Gastrocnemius medialis (tissue), 4 donors: ENCODE measurements around the gene SGMS1. TPM values are rescaled to one million over a fixed set of nuclear protein-coding genes. Genes with fewer than 3 reads are reported as not detected.
A peak's percentile ranks its signal among the peaks of the same experiment; 100 is the strongest.

Source experiments
- ATAC-seq, 2 donors: fragments of 150-250 bp; one replicate each; pipeline ENCODE4 v1.9.1; 2016
- DNase-seq, 2 donors: peaks; one replicate each; pipeline ENCODE4 v3.0.0-alpha.2; 2019
- H3K27ac ChIP-seq, 4 donors: fragments of 200-600 bp; sonication (generic); 1 replicate in 1 of 4; 2 replicates in 3 of 4; pipeline ENCODE4 v1.5.1; 2016 to 2018; ENCODE audit warnings: mild to moderate bottlenecking in 2 of 4, moderate library complexity in 1 of 4
- H3K27me3 ChIP-seq, 3 donors: fragments of 200-600 bp; sonication (generic) in 2 of 3; 1 replicate in 1 of 3; 2 replicates in 2 of 3; pipeline versions ENCODE4 v1.5.1 to v1.6.0; 2016 to 2019; ENCODE audit warnings: mild to moderate bottlenecking in 1 of 3, moderate library complexity in 1 of 3
- H3K36me3 ChIP-seq, 2 donors: fragments of 200-600 bp; sonication (generic) in 1 of 2; one replicate each; pipeline ENCODE4 v1.5.1; 2017 to 2018
- H3K4me1 ChIP-seq, 2 donors: fragments of 200-600 bp; sonication (generic) in 1 of 2; one replicate each; pipeline ENCODE4 v1.5.1; 2016 to 2017; ENCODE audit warnings: mild to moderate bottlenecking in 2 of 2
- H3K4me3 ChIP-seq, 4 donors: fragments of 200-600 bp; sonication (generic) in 3 of 4; 1 replicate in 1 of 4; 2 replicates in 3 of 4; pipeline ENCODE4 v1.5.1; 2016 to 2019; ENCODE audit warnings: mild to moderate bottlenecking in 2 of 4
- H3K9me3 ChIP-seq, 3 donors: fragments of 200-600 bp; sonication (generic) in 2 of 3; 1 replicate in 1 of 3; 2 replicates in 2 of 3; pipeline ENCODE4 v1.5.1; 2016 to 2019
- POLR2A ChIP-seq, 2 donors: fragments of 450-650 bp; IDR thresholded peaks; one replicate each; pipeline ENCODE4 v1.6.1; 2017; ENCODE audit warnings: antibody characterized with exemption in 2 of 2, mild to moderate bottlenecking in 2 of 2, moderate library complexity in 2 of 2
- in situ Hi-C, 4 donors: fragments of 200-750 bp; cut with MboI; loops; one replicate each; pipeline versions ENCODE4 v1.15.0 to v1.8.0; 2017; ENCODE audit warnings: low sequenced_read_pairs in 4 of 4
- intact Hi-C: fragments of 100-400 bp; cut with DNase I; formaldehyde crosslinking; loops from one replicate; pipeline ENCODE4 v1.15.1; 2023; ENCODE audit warnings: low total_unique reads
- total RNA-seq, 4 donors: library from RNA; depleted of rRNA; stranded (reverse); fragments of >200 nt; gene quantifications; one replicate each; pipeline versions ENCODE4 v1.1.0 to v1.2.3, GENCODE V29; 2016
- TF ChIP-seq, protein P1 (sequence below), 5 experiments: fragments of 450-650 bp in 3 of 5; fragments of 200-600 bp in 2 of 5; sonication (generic) in 2 of 5; IDR thresholded peaks in 4 of 5; conservative IDR thresholded peaks in 1 of 5; 1 replicate in 4 of 5; 2 replicates in 1 of 5; pipeline ENCODE4 v1.5.1; 2016 to 2019; ENCODE audit warnings: antibody characterized with exemption in 5 of 5, mild to moderate bottlenecking in 3 of 5, moderate library complexity in 3 of 5

SGMS1 gene
- total RNA-seq, 4 donors from 2014 or later: 17.6 to 30.7 (median 25.0) TPM

DNA sequence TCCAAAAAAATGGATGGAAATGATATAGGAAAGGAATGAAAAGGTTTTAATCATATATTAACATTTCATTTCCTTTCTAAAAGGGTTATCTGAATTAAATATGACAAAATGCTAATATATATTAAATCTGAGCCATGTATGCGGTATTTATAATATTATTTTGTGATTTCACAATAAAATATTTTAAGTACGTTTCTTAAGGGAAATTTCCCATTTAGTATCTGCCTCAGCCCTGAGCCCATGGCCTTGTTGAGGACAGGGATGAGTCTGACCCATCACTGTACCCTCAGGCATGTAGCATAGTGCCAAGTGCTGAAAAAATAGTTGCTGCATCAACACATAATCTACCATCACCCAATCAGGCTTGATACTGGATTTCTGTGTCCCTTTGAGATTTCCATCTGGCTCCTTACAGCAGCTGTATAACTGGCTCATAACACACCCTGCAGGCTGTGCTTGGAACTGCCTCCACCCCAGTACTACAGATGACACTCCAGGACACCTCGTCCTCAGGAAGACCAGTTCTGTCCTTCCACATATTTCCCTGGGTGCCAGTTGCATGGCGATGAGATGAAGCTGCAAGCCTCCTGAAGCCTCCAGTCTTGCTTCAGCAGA is 313.1 kb downstream of the SGMS1 start:
- intact Hi-C loops: no loop called here
- no peak for DNase-seq
- H3K36me3 ChIP-seq: peaks cover 0 to 29% of the 10 kb centered on the region in 2 donors
- in situ Hi-C loops: no loop called here
- H3K27ac ChIP-seq: no peak overlapping the region
- H3K4me1 ChIP-seq: no peaks in the 10 kb centered on the region
- no peaks in the 10 kb centered on the region for H3K27me3 ChIP-seq
- no peak for ATAC-seq
- no peaks in the 10 kb centered on the region for H3K9me3 ChIP-seq
- no peak overlapping the region for H3K4me3 ChIP-seq
- TF ChIP-seq, protein P1, sequence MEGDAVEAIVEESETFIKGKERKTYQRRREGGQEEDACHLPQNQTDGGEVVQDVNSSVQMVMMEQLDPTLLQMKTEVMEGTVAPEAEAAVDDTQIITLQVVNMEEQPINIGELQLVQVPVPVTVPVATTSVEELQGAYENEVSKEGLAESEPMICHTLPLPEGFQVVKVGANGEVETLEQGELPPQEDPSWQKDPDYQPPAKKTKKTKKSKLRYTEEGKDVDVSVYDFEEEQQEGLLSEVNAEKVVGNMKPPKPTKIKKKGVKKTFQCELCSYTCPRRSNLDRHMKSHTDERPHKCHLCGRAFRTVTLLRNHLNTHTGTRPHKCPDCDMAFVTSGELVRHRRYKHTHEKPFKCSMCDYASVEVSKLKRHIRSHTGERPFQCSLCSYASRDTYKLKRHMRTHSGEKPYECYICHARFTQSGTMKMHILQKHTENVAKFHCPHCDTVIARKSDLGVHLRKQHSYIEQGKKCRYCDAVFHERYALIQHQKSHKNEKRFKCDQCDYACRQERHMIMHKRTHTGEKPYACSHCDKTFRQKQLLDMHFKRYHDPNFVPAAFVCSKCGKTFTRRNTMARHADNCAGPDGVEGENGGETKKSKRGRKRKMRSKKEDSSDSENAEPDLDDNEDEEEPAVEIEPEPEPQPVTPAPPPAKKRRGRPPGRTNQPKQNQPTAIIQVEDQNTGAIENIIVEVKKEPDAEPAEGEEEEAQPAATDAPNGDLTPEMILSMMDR (IDR thresholded peaks at IDR 0.05 in 4 of 5, conservative IDR thresholded peaks at IDR 0.05 in 1 of 5): peak in 2 of 5 experiments; percentile 12 to 18
- no peak for TF ChIP-seq POLR2A (IDR thresholded peaks at IDR 0.05)

DNA sequence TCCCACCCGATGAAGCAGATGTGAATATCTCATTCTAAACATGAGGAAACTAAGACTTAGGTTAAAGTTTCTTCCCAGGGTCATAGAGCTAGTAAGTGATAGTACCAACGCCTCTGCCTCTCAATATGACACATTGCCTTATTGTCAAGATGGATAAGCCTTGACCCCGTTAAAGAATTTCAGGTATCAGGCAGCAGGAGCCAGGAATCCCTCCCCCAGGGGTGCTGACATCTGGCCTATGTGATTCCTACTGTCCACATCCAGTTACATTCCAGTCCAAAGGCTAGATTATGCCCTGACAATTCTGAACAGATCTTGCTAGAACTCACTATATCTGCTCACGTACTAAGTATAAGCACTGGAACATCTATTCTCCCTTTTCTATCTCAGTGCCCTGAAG is 314.4 kb downstream of the SGMS1 start:
- Histone ChIP-seq H3K9me3 (no peaks in the 10 kb centered on the region), H3K4me3 (no peak overlapping the region), H3K27ac (no peak overlapping the region), H3K36me3 (peaks cover 0 to 29% of the 10 kb centered on the region in 2 donors), H3K27me3 (no peaks in the 10 kb centered on the region), H3K4me1 (no peaks in the 10 kb centered on the region)
- in situ Hi-C loops: no loop called here
- DNase-seq: no peak
- TF ChIP-seq POLR2A (IDR thresholded peaks at IDR 0.05): no peak
- intact Hi-C loops: no loop called here
- no peak for ATAC-seq

DNA sequence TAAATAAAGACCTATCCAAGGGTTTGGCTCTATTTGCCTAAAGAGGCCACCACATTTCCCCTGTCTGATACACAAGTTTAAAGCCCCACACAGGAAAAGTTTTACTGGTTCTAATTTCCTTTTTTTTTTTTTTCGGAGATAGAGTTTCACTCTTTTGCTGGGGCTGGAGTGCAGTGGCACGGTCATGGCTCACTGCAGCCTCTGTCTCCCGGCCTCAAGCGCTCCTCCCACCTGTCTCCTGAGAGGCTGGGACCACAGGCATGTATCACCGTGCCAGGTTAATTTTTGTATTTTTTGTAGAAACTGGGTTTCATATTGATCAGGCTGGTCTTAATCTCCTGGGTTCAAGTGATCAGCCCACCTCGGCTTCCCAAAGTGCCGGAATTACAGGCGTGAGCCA is 319.1 kb downstream of the SGMS1 start:
- ATAC-seq (no peak), DNase-seq (no peak)
- TF ChIP-seq, protein P1 (IDR thresholded peaks at IDR 0.05 in 4 of 5, conservative IDR thresholded peaks at IDR 0.05 in 1 of 5): no peak
- TF ChIP-seq POLR2A (IDR thresholded peaks at IDR 0.05): no peak
- Histone ChIP-seq H3K4me1 (no peaks in the 10 kb centered on the region), H3K27me3 (no peaks in the 10 kb centered on the region), H3K9me3 (no peaks in the 10 kb centered on the region), H3K36me3 (peaks cover 0 to 14% of the 10 kb centered on the region in 2 donors), H3K27ac (no peak overlapping the region), H3K4me3 (no peak overlapping the region)
- intact Hi-C loops: no loop called here
- in situ Hi-C loops: no loop called here

DNA sequence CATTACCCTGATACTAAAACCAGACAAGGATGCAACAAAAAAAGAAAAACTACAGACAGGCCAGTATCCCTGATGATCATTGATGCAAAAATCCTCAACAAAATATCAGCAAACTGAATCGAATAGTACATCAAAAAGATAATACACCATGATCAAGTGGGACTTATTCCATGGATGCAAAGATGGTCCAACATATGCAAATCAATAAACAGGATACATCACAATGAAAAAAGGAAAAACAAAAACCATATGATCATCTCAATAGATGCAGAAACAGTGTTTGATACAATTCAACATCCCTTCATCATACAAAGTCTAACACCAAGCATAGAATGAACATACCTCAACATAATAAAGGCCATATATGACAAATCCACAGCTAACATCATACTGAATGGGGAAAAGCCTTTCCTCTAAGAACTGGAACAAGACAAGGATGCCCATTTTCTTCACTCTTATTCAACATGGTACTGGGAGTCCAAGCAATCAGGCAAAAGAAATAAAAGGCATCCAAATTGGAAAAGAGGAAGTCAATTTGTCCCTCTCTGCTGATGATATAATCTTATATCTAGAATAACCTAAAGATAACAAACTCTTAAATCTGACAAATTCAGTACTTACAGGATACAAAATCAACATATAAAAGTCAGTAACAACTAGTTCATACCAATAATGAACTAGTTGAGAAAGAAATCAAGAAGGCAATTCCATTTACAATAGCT is 323.6 kb downstream of the SGMS1 start:
- DNase-seq (no peak), ATAC-seq (no peak)
- TF ChIP-seq POLR2A (IDR thresholded peaks at IDR 0.05): no peak
- TF ChIP-seq, protein P1 (IDR thresholded peaks at IDR 0.05 in 4 of 5, conservative IDR thresholded peaks at IDR 0.05 in 1 of 5): no peak
- H3K27me3 ChIP-seq: no peaks in the 10 kb centered on the region
- intact Hi-C loops: no loop called here
- no peaks in the 10 kb centered on the region for H3K9me3 ChIP-seq
- in situ Hi-C loops: no loop called here
- no peak overlapping the region for H3K27ac ChIP-seq
- H3K36me3 ChIP-seq: no peaks in the 10 kb centered on the region
- H3K4me1 ChIP-seq: no peaks in the 10 kb centered on the region
- no peak overlapping the region for H3K4me3 ChIP-seq

DNA sequence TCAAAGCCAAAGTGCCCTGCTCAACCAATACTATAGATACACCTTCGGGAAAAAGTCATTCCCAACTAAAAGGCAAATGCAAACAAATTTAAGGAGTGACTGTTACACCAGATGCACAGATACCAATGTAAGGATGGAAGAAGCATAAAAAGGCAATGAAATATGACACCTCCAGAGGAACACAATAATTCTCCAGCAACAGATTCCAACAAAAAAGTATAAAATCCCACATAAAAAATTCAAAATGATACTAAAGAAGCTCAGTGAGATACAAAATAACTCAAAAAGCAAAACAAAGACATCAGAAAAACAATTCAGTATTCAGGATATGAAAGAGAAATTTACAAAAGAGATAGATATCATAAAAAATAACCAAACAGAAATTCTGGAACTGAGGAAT is 328.4 kb downstream of the SGMS1 start:
- DNase-seq (no peak), ATAC-seq (no peak)
- Histone ChIP-seq H3K27me3 (no peaks in the 10 kb centered on the region), H3K27ac (no peak overlapping the region), H3K4me1 (no peaks in the 10 kb centered on the region), H3K4me3 (no peak overlapping the region), H3K9me3 (no peaks in the 10 kb centered on the region), H3K36me3 (no peaks in the 10 kb centered on the region)
- intact Hi-C loops: no loop called here
- TF ChIP-seq, protein P1 (IDR thresholded peaks at IDR 0.05 in 4 of 5, conservative IDR thresholded peaks at IDR 0.05 in 1 of 5): no peak
- TF ChIP-seq POLR2A (IDR thresholded peaks at IDR 0.05): no peak
- in situ Hi-C loops: no loop called here
